ENCODE data around the gene PLXNA2. TPM values are rescaled to one million over a fixed set of nuclear protein-coding genes. Genes with fewer than 3 reads are reported as not detected.

PLXNA2 gene
- total and polyA plus RNA-seq, 2 of the 8 experiments (the other 6 are each of a cell fraction or from before 2014, with no cell fraction given) = 0.33 to 1.5 TPM

DNA sequence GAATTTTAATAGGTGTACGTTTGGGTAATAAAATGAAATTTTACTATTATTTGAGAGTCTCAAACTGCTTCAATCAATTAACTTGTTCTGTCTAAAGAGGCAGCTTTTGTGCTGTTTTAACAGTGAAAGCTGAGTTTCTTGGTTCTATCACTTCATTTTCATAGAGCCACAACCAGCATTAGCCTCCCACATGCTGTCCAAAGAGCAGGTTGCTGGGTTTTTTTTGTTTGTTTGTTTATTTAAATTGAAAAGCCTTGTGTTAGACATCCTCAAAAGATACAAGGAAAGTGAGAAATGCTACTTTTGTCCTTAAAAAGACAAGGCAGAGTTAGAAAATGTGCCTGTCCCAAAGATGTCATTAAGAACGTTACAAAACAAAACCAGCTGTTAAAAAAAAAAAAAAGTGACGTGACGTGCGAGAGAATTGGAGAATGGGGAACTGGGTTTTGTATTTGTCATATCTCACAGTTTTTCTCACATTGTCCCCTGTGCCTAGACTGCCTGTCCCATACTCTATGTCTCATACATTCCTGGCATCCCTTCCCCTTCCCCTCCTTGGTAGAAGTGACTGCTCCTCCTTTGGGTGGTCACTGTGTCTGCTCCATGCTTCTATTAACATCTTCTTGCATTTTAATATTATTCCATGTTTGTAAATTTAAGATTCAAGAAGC is 270.2 kb downstream of the PLXNA2 start:
- H2AFZ ChIP-seq (ENCODE audit: low read length) = no peak overlapping the region
- no peaks in the 10 kb centered on the region for H3K36me3 ChIP-seq (ENCODE audit: control insufficient read depth in 2 of 4, insufficient read depth in 4 of 4, low read length in 3 of 4)
- H3K14ac ChIP-seq (ENCODE audit: insufficient read length) = no peak overlapping the region
- no peak overlapping the region for H3K9ac ChIP-seq (replicated peaks in 1 of 4; ENCODE audit: extremely low read depth in 1 of 4, low read depth in 3 of 4, low read length in 3 of 4)
- no peaks in the 10 kb centered on the region for H3K23me2 ChIP-seq (ENCODE audit: low read depth, low read length)
- WGBS, 2 experiments (ENCODE audit: extremely low coverage in 1 of 2, insufficient coverage in 1 of 2, insufficient read length in 1 of 2, insufficient replicate concordance in 2 of 2, low coverage in 1 of 2, low lambda C conversion rate in 2 of 2, missing lambda C conversion rate in 1 of 2) = 87% methylated on average over 5 of the region's 5 CpGs; no CpG with 5 or more reads in 1 of the 2 experiments
- H3K4me1 ChIP-seq (replicated peaks in 1 of 4; ENCODE audit: control insufficient read depth in 3 of 4, insufficient read depth in 4 of 4, low read length in 3 of 4) = no peaks in the 10 kb centered on the region
- ChIA-PET CTCF (ENCODE audit: partially characterized antibody) (interaction anchor here (0.6 to 6.0 kb wide), 10 partner anchors 8 to 594 kb away, joined by 3 to 39 read pairs (median 6); partner anchors contain the start of gene PLXNA2), POLR2A (ENCODE audit: partially characterized antibody) (no interaction called here)
- DNase-seq (ENCODE audit: low read depth in 1 of 2, low spot score in 2 of 2) (no peak), FAIRE-seq (no peak)
- no peak overlapping the region for H2BK15ac ChIP-seq (ENCODE audit: low read length)
- no peak overlapping the region for H3K4me2 ChIP-seq (ENCODE audit: insufficient read depth in 1 of 2, low read depth in 2 of 2, low read length in 2 of 2)
- H3K56ac ChIP-seq (replicated peaks; ENCODE audit: insufficient read length, low read depth, low read length) = no peak overlapping the region
- H3K79me2 ChIP-seq (ENCODE audit: control insufficient read depth in 1 of 2, insufficient read depth in 2 of 2, low read length in 2 of 2) = no peaks in the 10 kb centered on the region
- H4K91ac ChIP-seq (replicated peaks; ENCODE audit: insufficient read length, low read length) = no peak overlapping the region
- no peak overlapping the region for H3K27ac ChIP-seq (ENCODE audit: low read depth, low read length)
- no peak overlapping the region for H3K23ac ChIP-seq (ENCODE audit: insufficient read length)
- H3K4me3 ChIP-seq (ENCODE audit: extremely low read depth in 1 of 4, insufficient read depth in 2 of 4, low read depth in 3 of 4, low read length in 4 of 4) = no peak overlapping the region
- no peaks in the 10 kb centered on the region for H3K27me3 ChIP-seq (replicated peaks in 1 of 4; ENCODE audit: control insufficient read depth in 3 of 4, extremely low read depth in 1 of 4, insufficient read depth in 3 of 4, low read length in 3 of 4)
- H2BK12ac ChIP-seq (ENCODE audit: low read depth, low read length) = no peak overlapping the region
- H2BK120ac ChIP-seq (replicated peaks; ENCODE audit: low read depth, low read length) = no peak overlapping the region
- no peak overlapping the region for H2AK5ac ChIP-seq (ENCODE audit: low read depth, low read length)
- H3K9me3 ChIP-seq (ENCODE audit: insufficient read depth in 2 of 2, low read depth in 1 of 2, low read length in 1 of 2) = no peaks in the 10 kb centered on the region
- no peak overlapping the region for H3K4ac ChIP-seq (replicated peaks; ENCODE audit: insufficient read length, low read depth, low read length)
- H2BK5ac ChIP-seq (ENCODE audit: low read depth, low read length) = no peak overlapping the region
- H3K18ac ChIP-seq (ENCODE audit: extremely low read depth, low read length) = no peak overlapping the region
- H2BK20ac ChIP-seq (ENCODE audit: low read length) = no peak overlapping the region
- no peak overlapping the region for H4K8ac ChIP-seq (ENCODE audit: extremely low read depth, insufficient read depth, low read length)
- no peaks in the 10 kb centered on the region for H4K20me1 ChIP-seq (replicated peaks in 1 of 2; ENCODE audit: control insufficient read depth in 1 of 2, insufficient read depth in 2 of 2, low read length in 2 of 2)
- no peaks in the 10 kb centered on the region for H3K79me1 ChIP-seq (ENCODE audit: low read depth, low read length)
- H4K5ac ChIP-seq (ENCODE audit: insufficient read length, low read depth, low read length) = no peak overlapping the region
- TF ChIP-seq RFX5 (IDR thresholded peaks at IDR 0.05; ENCODE audit: borderline replicate concordance, low read depth, low read length) = no peak
- TF ChIP-seq SUZ12 (IDR thresholded peaks at IDR 0.05; ENCODE audit: low read length) = no peak
- no peak for TF ChIP-seq FOSL1 (IDR thresholded peaks at IDR 0.05; ENCODE audit: insufficient read depth, low read depth, low read length)
- no peak for TF ChIP-seq CHD2 (IDR thresholded peaks at IDR 0.05; ENCODE audit: low read length)
- no peak for TF ChIP-seq CEBPB (IDR thresholded peaks at IDR 0.05; ENCODE audit: low read depth, low read length)
- no peak for TF ChIP-seq CHD1 (IDR thresholded peaks at IDR 0.05; ENCODE audit: low read depth, low read length)
- TF ChIP-seq, protein P1, sequence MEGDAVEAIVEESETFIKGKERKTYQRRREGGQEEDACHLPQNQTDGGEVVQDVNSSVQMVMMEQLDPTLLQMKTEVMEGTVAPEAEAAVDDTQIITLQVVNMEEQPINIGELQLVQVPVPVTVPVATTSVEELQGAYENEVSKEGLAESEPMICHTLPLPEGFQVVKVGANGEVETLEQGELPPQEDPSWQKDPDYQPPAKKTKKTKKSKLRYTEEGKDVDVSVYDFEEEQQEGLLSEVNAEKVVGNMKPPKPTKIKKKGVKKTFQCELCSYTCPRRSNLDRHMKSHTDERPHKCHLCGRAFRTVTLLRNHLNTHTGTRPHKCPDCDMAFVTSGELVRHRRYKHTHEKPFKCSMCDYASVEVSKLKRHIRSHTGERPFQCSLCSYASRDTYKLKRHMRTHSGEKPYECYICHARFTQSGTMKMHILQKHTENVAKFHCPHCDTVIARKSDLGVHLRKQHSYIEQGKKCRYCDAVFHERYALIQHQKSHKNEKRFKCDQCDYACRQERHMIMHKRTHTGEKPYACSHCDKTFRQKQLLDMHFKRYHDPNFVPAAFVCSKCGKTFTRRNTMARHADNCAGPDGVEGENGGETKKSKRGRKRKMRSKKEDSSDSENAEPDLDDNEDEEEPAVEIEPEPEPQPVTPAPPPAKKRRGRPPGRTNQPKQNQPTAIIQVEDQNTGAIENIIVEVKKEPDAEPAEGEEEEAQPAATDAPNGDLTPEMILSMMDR (IDR thresholded peaks at IDR 0.05; ENCODE audit: control extremely low read depth in 1 of 3, insufficient read depth in 1 of 3, low read depth in 1 of 3, low read length in 3 of 3) = no peak
- TF ChIP-seq, protein P2, sequence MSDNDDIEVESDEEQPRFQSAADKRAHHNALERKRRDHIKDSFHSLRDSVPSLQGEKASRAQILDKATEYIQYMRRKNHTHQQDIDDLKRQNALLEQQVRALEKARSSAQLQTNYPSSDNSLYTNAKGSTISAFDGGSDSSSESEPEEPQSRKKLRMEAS (IDR thresholded peaks at IDR 0.05) = no peak
- no peak for TF ChIP-seq ASH2L (IDR thresholded peaks at IDR 0.05; ENCODE audit: low read length)
- no peak for TF ChIP-seq SIX5 (IDR thresholded peaks at IDR 0.05; ENCODE audit: low read depth, low read length)
